ENCODE measurements around the gene EPX. TPM values are rescaled to one million over a fixed set of nuclear protein-coding genes. Genes with fewer than 3 reads are reported as not detected.
"Not testable (repeated sequence)": the region's sequence is repeated elsewhere in the genome, so short reads cannot be mapped to it uniquely, and the experiment has no call there.

Gene EPX, protein sequence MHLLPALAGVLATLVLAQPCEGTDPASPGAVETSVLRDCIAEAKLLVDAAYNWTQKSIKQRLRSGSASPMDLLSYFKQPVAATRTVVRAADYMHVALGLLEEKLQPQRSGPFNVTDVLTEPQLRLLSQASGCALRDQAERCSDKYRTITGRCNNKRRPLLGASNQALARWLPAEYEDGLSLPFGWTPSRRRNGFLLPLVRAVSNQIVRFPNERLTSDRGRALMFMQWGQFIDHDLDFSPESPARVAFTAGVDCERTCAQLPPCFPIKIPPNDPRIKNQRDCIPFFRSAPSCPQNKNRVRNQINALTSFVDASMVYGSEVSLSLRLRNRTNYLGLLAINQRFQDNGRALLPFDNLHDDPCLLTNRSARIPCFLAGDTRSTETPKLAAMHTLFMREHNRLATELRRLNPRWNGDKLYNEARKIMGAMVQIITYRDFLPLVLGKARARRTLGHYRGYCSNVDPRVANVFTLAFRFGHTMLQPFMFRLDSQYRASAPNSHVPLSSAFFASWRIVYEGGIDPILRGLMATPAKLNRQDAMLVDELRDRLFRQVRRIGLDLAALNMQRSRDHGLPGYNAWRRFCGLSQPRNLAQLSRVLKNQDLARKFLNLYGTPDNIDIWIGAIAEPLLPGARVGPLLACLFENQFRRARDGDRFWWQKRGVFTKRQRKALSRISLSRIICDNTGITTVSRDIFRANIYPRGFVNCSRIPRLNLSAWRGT
- total RNA-seq: not detected
- long read RNA-seq, partial matches to known transcripts: 0 of 1 reads
- long read RNA-seq, other reads (novel, unspliced or antisense): 1 of 1 reads

DNA sequence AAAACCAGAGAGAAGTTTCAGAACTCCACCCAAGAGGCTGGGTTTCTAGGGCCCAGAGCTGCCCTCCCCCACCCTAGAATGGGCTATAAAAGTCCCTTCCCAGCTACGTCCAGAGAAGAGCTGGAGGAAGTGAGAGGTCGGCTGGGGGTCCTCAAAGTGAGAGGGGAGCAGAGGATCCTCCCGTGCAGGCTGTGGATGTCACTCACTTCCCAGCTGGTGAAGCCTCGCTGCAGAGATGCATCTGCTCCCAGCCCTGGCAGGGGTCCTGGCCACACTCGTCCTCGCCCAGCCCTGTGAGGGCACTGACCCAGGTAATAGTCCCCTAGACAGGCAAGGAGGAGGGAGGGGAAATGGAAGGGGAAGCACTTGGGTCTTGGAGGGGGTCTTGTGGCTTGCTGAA lies at the start of gene EPX:
EPX (plus strand) TSS at position 115 of the 400 bp plus-strand sequence; CDS start at position 236, 121 bp downstream.
- intact Hi-C loops (cut with DNase I): no loop called here
- no peak for DNase-seq (ENCODE audit: low spot score)

DNA sequence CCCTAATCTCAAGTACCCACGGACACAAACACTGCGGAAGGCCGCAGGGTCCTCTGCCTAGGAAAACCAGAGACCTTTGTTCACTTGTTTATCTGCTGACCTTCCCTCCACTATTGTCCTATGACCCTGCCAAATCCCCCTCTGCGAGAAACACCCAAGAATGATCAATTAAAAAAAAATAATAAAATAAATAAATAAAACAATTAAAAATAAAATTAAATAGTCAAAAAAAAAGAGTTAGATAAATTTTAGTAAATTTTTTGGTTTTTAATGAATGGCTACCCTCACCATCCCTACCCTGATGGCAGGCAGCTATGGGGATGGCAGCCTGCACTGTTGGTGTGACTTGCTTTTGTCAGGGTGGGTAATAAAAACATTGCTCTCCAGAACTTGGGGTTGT lies 49.2 kb upstream of the EPX start:
- intact Hi-C loops (cut with DNase I); DNase-seq (ENCODE audit: low spot score): not testable (repeated sequence)

DNA sequence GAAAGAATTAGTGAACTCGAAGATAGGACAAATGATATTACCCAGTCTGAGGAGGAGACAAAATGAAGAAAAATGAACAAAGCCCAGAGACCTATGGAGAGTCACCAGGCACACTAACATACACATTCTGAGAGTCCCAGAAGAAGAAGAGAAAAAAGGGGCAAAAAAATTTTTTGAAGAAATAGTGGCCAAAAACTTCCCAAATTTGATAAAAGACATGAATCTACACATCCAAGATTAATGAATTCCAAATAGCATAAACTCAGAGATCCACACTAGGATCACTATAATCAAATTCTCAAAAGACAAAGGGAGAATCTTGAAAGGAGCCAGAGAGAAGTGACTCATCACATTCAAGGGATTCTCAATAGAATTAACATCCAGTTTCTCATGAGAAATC lies 47.7 kb upstream of the EPX start:
- intact Hi-C loops (cut with DNase I): no loop called here
- DNase-seq (ENCODE audit: low spot score): no peak

DNA sequence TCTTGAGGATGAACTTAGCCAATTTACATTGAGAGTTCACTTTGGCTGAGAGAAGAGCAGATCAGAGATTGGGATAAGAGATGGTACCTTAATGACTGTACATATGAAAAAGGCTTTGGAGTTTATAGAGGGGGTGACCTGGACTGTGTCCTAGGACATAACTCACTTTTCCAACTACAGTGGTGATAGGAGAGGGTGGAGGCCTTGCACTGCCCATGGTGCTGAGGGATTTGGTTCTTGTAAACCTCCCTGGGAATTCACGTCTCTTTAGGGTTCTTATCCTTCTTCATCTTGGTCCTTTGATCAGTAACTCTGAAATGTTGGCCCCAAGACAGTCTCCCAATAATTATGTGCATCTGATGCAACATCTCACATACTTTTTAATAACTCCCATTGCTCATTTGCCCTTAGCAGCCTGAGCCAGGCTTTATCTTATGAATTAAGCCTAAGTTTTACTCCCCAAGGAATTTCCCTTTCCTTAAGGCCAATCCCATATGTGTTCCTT lies 44.5 kb upstream of the EPX start, which contains the start of gene OR4D1:
OR4D1 (plus strand) TSS at position 455 of the 505 bp plus-strand sequence. CDS start 6,770 bp downstream, outside the sequence.
- no peak for DNase-seq (ENCODE audit: low spot score)
- intact Hi-C loops (cut with DNase I): no loop called here

DNA sequence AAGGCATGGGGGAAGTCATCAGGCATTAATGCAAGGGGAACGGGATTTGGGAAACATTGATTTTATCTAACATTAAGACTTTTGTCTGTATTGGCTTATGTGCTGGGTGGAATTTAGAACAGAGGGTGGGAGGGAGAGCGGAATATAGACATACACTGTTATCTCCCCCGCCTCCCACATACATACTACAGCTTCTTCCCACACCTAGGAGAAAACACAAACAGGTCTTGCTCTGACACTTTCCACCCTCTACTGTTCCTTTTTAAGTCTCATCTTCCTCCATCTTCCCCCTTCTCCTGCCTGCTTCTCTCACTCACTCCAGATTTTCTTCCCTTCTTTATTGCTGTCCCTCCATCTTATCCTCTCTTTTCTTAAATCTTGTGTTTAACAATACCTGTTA lies 43.9 kb upstream of the EPX start:
- no peak for DNase-seq (ENCODE audit: low spot score)
- intact Hi-C loops (cut with DNase I): no loop called here

DNA sequence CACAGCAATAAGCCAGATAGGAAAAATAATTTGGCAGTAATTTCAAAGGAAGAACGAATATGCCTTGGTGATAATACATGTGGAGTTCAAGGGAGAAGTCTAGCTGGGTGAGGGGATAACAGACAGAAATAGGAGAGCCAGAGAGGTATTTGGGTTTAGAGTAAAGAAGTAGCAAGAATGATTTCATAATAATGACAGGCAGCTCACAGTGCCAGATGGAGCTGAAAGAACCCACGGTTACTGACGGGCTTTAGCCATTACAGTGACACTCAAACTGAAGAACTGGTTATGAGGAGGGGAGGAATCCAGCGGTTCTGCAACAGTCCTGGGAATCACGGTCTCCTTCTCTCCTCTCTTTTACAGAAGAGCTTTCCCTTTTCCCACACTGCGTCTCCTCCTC lies 42.1 kb upstream of the EPX start:
- intact Hi-C loops (cut with DNase I): no loop called here
- no peak for DNase-seq (ENCODE audit: low spot score)

DNA sequence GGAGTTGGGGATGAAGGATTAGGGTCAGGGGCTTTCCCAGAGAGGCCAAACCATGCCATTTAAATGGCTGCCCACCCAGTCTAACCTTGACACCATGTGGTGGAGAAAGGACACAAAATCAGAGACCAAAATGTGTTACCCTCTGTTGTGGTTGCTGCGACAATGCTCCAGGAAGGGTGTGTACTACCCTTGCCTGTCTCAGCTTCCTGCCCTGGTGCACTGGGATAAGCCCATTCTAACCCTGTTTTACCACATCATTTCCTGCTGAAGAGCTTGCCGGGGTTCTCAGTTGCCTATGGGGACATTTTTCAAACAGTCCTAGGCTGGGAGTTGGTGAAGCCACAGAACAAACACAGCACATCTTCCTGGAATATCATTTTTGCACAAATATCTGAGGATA lies 39.5 kb upstream of the EPX start:
- intact Hi-C loops (cut with DNase I): no loop called here
- no peak for DNase-seq (ENCODE audit: low spot score)

DNA sequence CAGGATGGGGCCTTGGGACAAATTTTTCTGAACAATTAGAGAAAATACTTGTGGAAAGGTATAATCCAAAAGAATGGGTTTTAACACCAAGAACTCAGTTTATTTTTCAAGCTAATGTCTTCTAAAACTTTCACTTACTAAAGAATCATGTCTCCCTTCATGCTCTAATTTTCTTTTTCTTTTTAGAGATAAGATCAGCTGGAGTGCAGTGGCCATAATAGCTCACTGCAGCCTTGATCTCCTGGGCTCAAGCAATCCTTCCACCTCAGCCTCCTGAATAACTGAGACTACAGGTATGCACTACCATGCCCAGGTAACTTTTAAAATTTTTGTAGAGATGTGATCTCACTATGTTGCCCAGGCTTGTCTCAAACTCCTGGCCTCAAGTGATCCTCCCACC lies 38.9 kb upstream of the EPX start:
- DNase-seq (ENCODE audit: low spot score): no peak

DNA sequence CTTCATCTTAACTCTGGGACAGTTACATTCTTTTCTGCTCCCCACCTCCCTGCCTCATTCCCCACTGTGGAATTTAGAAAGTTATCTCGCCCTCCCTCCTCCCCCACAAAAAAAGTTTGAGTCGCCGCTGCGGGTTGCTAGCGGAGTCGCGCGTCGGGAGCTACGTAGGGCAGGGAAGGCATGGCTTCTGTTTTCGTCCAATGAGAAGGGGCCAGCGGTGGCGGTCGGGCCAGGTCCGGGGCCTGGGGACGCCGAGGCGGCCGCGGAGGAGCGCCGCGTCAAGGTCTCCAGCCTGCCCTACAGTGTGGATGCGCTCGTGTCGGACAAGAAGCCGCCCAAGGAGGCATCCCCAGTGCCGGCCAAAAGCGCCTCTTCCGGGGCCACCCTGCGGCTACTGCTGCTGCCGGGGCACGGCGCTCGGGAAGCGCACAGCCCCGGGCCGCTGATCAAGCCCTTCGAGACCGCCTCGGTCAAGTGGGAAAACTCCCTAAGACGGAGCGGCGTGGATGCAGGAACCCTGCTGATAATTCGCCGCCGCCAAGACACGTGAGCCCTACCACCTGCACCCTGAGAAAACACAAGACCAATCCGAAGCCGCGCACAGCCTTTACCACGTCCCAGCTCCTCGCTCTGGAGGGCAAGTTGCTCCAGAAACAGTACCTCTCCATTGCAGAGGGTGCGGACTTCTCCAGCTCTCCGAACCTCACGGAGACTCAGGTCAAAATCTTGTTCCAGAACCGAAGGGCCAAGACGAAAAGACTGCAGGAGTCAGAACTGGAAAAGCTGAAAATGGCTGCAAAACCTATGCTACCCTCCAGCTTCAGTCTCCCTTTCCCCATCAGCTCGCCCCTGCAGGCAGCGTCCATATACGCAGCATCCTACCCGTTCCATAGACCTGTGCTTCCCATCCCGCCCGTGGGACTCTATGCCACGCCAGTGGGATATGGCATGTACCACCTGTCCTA lies 35.4 kb upstream of the EPX start:
- intact Hi-C loops (cut with DNase I): no loop called here

More for the DNA sequence above, 38.9 kb upstream of the EPX start:
- intact Hi-C loops (cut with DNase I): no loop called here

DNA sequence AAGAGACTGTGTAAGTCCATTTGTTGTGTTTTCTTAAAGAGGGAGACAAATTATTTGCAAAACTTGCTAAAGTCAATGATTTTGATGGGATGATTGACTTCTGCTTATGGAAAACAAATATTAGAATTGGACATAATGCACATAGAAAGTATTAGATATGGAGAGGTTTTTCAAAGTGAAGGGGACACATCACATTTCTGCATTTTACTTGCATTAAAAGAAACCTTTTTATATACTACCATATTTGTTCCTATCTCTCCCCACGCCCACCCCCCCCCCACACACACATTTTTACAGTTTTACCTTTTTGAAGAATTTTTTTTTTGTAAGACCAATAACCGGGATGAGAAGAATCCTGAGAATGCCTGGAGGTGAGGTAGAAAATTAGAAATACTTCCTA lies 34.3 kb upstream of the EPX start:
- no peak for DNase-seq (ENCODE audit: low spot score)
- intact Hi-C loops (cut with DNase I): no loop called here

More for the DNA sequence above, 35.4 kb upstream of the EPX start:
- DNase-seq (ENCODE audit: low spot score): no peak

DNA sequence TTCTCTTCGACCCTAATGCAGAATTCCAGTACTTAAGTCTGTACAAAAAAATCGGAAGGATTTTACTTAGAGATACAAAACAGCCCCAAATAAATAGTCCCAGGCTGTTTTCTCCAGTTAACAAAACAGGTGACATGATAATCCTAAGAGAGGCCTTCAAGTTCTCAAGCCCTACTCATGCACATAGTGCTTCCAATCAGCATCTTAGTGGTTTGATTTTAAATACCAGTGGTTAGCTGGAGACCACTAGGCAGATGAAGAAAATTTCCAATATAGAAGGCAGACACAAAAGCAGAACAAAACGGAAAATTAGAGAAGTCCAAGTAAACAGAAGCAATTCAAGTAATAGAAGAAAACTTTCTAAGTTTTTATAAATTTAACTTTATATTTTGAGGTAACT lies 31.0 kb upstream of the EPX start:
- intact Hi-C loops (cut with DNase I): no loop called here
- DNase-seq (ENCODE audit: low spot score): no peak

DNA sequence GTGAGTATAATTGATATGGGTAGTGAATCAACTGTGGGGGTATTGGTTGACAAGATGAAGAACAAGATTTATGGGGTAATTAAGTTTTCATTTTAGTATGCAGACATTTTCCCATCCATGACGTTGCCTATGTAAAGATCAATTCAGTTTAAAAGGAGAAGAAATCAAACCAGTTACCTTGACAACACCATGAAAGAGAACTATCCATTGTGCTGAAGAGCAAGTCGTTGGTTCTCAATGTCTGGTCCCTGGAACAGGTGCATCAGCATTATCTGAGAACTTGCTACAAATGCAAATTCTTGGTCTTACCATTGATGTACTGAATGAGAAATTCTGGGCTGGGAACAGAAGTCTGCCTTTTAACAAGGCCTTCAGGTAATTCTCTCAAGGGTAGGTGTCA lies 26.5 kb upstream of the EPX start:
- intact Hi-C loops (cut with DNase I): no loop called here
- DNase-seq (ENCODE audit: low spot score): no peak

DNA sequence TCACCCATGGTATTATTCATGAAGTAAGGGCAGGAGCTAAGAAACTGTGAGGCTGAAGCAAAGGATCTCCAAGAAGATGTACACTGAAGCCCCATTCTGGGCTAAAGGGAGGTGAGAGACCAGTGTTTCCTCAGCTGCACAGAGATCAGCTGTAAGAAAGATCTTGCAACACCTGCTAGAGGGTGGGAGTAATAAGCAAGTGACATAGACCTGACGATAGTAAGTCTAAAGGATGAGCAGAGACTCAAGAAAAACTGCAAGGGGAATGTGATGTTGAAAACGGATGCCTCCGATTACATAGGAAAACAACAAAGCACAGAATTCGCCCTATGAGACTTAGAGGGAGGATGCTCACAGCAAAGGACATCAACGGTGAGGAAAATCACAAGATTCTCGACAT lies 25.8 kb upstream of the EPX start, which contains the start of gene OR4D2:
OR4D2 (plus strand) TSS at position 301 of the 400 bp plus-strand sequence. CDS start 2,674 bp downstream, outside the sequence.
- intact Hi-C loops (cut with DNase I): no loop called here
- DNase-seq (ENCODE audit: low spot score): no peak

DNA sequence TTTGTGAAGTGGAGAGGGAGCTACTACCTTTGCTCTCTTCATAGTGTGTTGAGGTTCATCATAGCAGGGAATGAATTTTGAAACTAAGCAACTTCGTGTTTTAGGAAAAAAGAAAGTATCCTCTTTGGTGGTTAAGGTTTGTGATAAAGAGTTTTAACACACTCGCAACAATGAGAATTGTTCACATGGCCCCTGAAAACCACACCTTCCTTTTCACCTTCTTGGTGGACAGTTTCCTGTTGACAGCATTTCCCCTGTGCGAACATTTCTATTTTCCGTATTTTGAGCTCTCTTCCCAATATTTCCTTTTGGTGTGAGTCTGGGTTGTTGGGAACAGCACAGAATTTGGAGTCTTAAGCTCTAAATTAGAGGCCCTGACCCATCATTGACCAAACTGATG lies 21.9 kb upstream of the EPX start:
- intact Hi-C loops (cut with DNase I): no loop called here
- DNase-seq (ENCODE audit: low spot score): no peak

DNA sequence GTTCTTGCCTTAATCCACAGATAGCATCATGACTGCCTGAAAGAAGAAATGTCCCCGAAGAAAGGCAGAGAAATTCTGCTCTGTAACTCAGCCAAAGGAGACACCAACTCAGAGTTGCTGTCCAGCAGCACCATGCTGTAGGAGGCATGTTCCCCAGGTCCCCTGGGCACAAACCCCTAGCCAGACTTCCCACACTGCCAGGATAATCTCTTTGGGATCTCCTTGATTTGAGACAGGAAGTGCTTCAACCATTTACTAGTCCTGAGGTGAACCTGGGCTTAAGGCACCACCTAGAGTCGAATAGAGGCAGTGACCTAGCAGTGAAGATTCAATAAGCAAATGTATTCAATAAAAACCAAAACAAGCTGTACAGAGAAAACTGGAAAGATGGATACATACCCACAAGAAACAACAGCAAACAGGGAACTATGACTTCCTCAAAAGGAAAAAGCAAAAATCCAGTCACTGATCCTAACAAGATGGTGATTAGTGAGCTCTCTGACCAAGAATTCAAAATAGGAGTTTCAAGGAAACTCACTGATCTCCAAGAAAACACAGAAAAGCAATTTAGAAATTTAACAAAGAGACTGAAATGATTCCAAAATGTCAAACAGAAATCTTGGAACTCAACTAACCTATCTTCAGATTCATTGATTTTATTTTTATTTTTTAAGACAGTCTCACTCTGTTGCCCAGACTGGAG lies 20.0 kb upstream of the EPX start:
- no peak for DNase-seq (ENCODE audit: low spot score)
- intact Hi-C loops (cut with DNase I): no loop called here

DNA sequence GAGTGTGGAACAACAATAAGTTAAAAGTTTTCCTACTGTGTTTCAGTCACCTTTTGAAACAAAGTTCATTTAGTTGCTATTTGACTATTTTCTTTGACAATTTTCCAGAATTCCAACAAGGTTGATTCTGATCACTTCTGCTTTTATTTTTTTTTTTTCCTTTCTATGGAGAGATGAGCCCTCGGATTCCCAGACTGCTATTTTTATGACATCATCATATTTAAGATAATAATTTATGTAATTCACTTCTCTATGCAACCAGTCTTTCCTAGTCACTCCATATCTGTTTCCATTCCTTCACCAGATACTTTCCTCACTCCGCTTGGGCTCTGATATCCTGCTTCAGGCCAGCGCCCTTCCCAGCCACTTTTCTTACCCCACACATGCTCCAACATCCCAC lies 17.7 kb upstream of the EPX start:
- DNase-seq (ENCODE audit: low spot score): no peak
- intact Hi-C loops (cut with DNase I): no loop called here

DNA sequence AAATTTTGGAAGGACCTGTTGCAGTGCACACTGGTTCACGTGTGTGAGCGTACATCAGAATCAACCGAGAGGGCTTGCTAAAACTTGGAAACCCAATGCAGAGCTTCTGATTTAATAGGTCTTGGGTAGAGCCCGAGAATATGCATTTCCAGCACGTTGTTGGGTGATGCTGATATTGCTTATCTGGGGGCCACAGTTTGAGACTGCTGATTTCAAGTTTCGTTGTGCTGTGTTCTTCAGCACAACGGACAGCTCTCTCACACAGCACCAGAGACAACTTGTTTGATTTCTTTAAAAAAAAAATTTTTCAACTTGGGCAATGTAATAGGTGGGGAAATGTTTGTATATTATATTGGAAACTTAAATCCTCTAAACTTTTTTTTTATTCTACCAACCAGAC lies 16.3 kb upstream of the EPX start:
- no peak for DNase-seq (ENCODE audit: low spot score)
- intact Hi-C loops (cut with DNase I): no loop called here

DNA sequence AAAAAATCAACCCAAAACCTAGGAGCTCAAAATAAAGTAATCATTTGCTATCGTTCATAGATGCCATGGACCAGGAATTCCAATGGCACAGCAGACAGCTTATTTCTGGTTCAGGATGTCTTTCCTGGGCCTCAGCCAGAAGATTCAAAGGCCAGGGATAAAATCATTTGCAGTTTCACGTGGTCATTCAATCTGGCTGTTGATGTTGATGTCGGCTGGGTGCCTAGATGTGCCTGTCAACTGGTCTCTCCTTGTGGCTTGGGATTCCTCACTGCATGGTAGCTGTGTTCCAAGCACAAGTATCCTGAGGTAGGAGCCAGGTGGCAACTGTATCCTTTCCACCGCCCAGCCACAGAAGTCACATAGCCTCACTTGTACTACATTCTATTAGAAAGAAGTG lies 10.7 kb upstream of the EPX start:
- no peak for DNase-seq (ENCODE audit: low spot score)
- intact Hi-C loops (cut with DNase I): no loop called here

DNA sequence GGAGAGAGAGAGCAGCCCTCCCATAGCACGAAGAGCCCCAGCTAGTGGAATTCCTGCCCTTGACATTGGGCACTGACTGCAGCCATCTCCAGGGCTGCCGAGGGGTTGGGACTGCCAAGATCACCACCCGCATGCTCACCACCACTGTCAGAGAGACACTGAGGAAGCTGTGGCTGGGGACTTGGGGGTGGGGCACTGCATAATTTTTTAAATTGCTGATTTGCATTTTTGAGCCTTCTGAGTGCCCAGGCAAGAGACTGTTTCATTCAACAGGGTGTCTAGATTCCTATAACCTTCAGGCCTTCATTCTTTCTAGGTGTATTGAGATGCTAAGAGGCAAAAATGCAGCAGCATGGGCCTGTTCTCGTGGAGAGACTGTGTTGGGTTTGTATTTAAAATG lies 9.0 kb upstream of the EPX start:
- DNase-seq (ENCODE audit: low spot score): no peak
- intact Hi-C loops (cut with DNase I): no loop called here

Data from cardiac septum (tissue), 1 donor.